SK-N-SH treated with all-trans-retinoic acid at 6 μM for 48 hours (cell line): ENCODE data around the gene SRPK3.

ENCODE experiments used
- ATAC-seq: fragments of 200-7000 bp; cut with Tn5 transposase; 3 replicates; pipeline ENCODE4 v1.9.1; 2020; ENCODE audit warnings: mild to moderate bottlenecking, moderate library complexity
- ARNTL ChIP-seq: fragments of 450-650 bp; formaldehyde crosslinking; IDR thresholded peaks from 2 replicates; pipeline ENCODE4 v1.5.0; 2020; ENCODE audit warnings: low read depth, mild to moderate bottlenecking, moderate library complexity, borderline replicate concordance
- BACH2 ChIP-seq: fragments of 250-450 bp; sonication (Bioruptor Pico); IDR thresholded peaks from 2 replicates; pipeline ENCODE4 v1.9.0; 2021; ENCODE audit warnings: mild to moderate bottlenecking, borderline replicate concordance
- CSDC2 ChIP-seq: fragments of 250-450 bp; sonication (Bioruptor Pico); IDR thresholded peaks from 2 replicates; pipeline ENCODE4 v1.5.0; 2020; ENCODE audit warnings: mild to moderate bottlenecking, moderate library complexity
- ESRRG ChIP-seq: fragments of 250-450 bp; sonication (Bioruptor Pico); IDR thresholded peaks from 2 replicates; pipeline ENCODE4 v1.6.1; 2021; ENCODE audit warnings: mild to moderate bottlenecking
- GLIS3 ChIP-seq: fragments of 250-450 bp; sonication (Bioruptor Pico); IDR thresholded peaks from 2 replicates; pipeline ENCODE4 v1.5.0; 2020; ENCODE audit warnings: mild to moderate bottlenecking, moderate library complexity
- ISL1 ChIP-seq: fragments of 250-450 bp; sonication (Bioruptor Pico); IDR thresholded peaks from 2 replicates; pipeline ENCODE4 v2.1.2; 2022; ENCODE audit warnings: mild to moderate bottlenecking, moderate library complexity
- OSR1 ChIP-seq: fragments of 250-450 bp; sonication (Bioruptor Pico); IDR thresholded peaks from 2 replicates; pipeline ENCODE4 v1.8.0; 2022; ENCODE audit warnings: moderate library complexity, mild to moderate bottlenecking, inconsistent platforms
- PPARA ChIP-seq: fragments of 250-450 bp; sonication (Bioruptor Pico); IDR thresholded peaks from 2 replicates; pipeline ENCODE4 v1.5.0; 2020; ENCODE audit warnings: mild to moderate bottlenecking, borderline replicate concordance
- RARB ChIP-seq: fragments of 250-450 bp; sonication (Bioruptor Pico); IDR thresholded peaks from 2 replicates; pipeline ENCODE4 v1.8.0; 2021; ENCODE audit warnings: mild to moderate bottlenecking, moderate library complexity
- SNAI2 ChIP-seq: fragments of 250-450 bp; sonication (Bioruptor Pico); IDR thresholded peaks from 2 replicates; pipeline ENCODE4 v1.5.0; 2020; ENCODE audit warnings: mild to moderate bottlenecking, moderate library complexity
- TCF4 ChIP-seq: fragments of 250-450 bp; sonication (Bioruptor Pico); IDR thresholded peaks from 2 replicates; pipeline ENCODE4 v1.8.0; 2021; ENCODE audit warnings: mild to moderate bottlenecking, moderate library complexity, borderline replicate concordance
- TOX ChIP-seq: fragments of 250-450 bp; sonication (Bioruptor Pico); IDR thresholded peaks from 2 replicates; pipeline ENCODE4 v1.8.0; 2021; ENCODE audit warnings: mild to moderate bottlenecking, moderate library complexity, borderline replicate concordance
- ZC3H10 ChIP-seq: fragments of 250-450 bp; sonication (Bioruptor Pico); IDR thresholded peaks from 2 replicates; pipeline ENCODE4 v1.5.1; 2021; ENCODE audit warnings: mild to moderate bottlenecking, moderate library complexity
- ZFP30 ChIP-seq: fragments of 450-650 bp; formaldehyde crosslinking; IDR thresholded peaks from 2 replicates; pipeline ENCODE4 v1.5.0; 2022; ENCODE audit warnings: mild to moderate bottlenecking, moderate library complexity
- ZNF565 ChIP-seq: fragments of 450-650 bp; formaldehyde crosslinking; conservative IDR thresholded peaks from 2 replicates; pipeline ENCODE4 v1.5.0; 2020; ENCODE audit warnings: low read depth, mild to moderate bottlenecking, moderate library complexity
- ZNF8 ChIP-seq: fragments of 450-650 bp; formaldehyde crosslinking; IDR thresholded peaks from 2 replicates; pipeline ENCODE4 v1.5.0; 2020; ENCODE audit warnings: mild to moderate bottlenecking, moderate library complexity
- TF ChIP-seq, protein P1 (sequence below): fragments of 250-450 bp; sonication (Bioruptor Pico); IDR thresholded peaks from 2 replicates; pipeline ENCODE4 v1.5.1; 2020; ENCODE audit warnings: low read depth, mild to moderate bottlenecking, moderate library complexity
- TF ChIP-seq, protein P2 (sequence below): fragments of 250-450 bp; sonication (Bioruptor Pico); IDR thresholded peaks from 2 replicates; pipeline ENCODE4 v1.8.0; 2021; ENCODE audit warnings: low read depth, mild to moderate bottlenecking, moderate library complexity, borderline replicate concordance
- TF ChIP-seq, protein P3 (sequence below): fragments of 250-450 bp; sonication (Bioruptor Pico); IDR thresholded peaks from 2 replicates; pipeline ENCODE4 v1.5.0; 2020; ENCODE audit warnings: mild to moderate bottlenecking, moderate library complexity

SRPK3 gene

DNA sequence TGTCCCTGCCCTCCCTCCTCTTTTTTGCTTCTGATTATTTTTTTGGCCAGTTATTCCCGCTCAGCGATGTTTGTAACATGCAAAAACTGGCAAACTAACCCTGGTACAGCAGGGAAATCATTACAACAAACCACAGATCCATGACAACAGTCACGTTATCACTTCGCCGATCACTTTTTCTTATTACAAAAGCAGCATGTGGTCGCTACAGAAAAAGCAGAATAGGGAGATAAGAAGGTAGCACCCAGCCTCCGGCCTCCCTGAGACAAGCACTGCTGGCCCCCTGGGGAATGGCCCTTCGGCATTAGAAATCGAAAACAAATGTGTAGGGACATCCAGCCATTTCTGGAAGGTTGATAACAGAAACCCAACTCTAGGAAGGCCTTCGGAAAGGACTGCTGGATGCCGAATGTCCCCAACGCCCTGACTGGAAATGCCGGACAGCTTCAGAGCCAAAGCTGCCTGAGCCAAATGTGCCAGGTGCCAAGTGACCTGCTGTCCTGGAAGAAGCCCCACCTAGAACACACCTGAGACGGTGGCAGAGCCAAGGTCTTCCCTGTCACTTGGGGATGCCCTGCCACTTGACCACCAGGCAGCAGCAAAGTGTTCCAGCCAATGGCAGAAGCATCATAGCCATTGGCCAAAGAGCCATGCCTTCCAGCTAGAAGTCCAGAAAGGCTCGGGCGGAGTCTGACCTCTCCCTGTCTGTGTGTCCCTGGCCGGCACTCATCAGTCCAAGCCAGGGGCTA lies 10.4 kb downstream of the SRPK3 start:
- ATAC-seq: no peak
- no peak for TF ChIP-seq ISL1 (CRISPR knock-in tag)
- no peak for TF ChIP-seq ZNF8
- no peak for TF ChIP-seq TOX (CRISPR knock-in tag)
- no peak for TF ChIP-seq PPARA (CRISPR knock-in tag)
- no peak for TF ChIP-seq RARB (CRISPR knock-in tag)
- TF ChIP-seq ARNTL (CRISPR knock-in tag): no peak
- no peak for TF ChIP-seq ZNF565 (CRISPR knock-in tag)
- no peak for TF ChIP-seq BACH2 (CRISPR knock-in tag)
- TF ChIP-seq ESRRG (CRISPR knock-in tag): no peak

DNA sequence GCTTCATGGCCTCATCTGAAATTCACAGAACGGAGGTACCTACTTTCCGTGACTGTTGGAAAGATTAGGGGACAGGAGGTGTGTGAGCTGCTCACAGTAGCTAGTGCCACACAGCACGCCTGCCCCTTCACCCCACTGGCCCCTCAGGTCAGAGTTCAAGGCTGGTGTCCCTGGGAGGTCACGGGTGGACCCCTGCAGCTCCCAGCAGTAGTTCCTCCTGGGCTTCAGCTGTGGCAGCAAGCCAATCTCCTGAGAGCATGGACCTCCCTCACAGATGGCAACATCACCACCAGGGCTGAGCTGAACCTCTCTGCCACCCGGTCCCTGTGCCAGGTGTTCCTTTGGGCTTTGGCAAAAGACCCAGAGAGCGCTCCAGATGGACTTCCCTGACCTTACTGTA lies 11.5 kb downstream of the SRPK3 start:
- no peak for ATAC-seq
- TF ChIP-seq ZNF8 (no peak), OSR1 (CRISPR knock-in tag) (no peak), TCF4 (no peak), GLIS3 (CRISPR knock-in tag) (no peak), BACH2 (CRISPR knock-in tag) (no peak), CSDC2 (CRISPR knock-in tag) (no peak), ZFP30 (no peak), PPARA (CRISPR knock-in tag) (no peak)
- TF ChIP-seq, protein P1, sequence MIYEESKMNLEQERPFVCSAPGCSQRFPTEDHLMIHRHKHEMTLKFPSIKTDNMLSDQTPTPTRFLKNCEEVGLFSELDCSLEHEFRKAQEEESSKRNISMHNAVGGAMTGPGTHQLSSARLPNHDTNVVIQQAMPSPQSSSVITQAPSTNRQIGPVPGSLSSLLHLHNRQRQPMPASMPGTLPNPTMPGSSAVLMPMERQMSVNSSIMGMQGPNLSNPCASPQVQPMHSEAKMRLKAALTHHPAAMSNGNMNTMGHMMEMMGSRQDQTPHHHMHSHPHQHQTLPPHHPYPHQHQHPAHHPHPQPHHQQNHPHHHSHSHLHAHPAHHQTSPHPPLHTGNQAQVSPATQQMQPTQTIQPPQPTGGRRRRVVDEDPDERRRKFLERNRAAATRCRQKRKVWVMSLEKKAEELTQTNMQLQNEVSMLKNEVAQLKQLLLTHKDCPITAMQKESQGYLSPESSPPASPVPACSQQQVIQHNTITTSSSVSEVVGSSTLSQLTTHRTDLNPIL: no peak
- TF ChIP-seq, protein P2, sequence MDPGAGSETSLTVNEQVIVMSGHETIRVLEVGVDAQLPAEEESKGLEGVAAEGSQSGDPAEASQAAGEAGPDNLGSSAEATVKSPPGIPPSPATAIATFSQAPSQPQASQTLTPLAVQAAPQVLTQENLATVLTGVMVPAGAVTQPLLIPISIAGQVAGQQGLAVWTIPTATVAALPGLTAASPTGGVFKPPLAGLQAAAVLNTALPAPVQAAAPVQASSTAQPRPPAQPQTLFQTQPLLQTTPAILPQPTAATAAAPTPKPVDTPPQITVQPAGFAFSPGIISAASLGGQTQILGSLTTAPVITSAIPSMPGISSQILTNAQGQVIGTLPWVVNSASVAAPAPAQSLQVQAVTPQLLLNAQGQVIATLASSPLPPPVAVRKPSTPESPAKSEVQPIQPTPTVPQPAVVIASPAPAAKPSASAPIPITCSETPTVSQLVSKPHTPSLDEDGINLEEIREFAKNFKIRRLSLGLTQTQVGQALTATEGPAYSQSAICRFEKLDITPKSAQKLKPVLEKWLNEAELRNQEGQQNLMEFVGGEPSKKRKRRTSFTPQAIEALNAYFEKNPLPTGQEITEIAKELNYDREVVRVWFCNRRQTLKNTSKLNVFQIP (CRISPR knock-in tag): no peak
- TF ChIP-seq, protein P3, sequence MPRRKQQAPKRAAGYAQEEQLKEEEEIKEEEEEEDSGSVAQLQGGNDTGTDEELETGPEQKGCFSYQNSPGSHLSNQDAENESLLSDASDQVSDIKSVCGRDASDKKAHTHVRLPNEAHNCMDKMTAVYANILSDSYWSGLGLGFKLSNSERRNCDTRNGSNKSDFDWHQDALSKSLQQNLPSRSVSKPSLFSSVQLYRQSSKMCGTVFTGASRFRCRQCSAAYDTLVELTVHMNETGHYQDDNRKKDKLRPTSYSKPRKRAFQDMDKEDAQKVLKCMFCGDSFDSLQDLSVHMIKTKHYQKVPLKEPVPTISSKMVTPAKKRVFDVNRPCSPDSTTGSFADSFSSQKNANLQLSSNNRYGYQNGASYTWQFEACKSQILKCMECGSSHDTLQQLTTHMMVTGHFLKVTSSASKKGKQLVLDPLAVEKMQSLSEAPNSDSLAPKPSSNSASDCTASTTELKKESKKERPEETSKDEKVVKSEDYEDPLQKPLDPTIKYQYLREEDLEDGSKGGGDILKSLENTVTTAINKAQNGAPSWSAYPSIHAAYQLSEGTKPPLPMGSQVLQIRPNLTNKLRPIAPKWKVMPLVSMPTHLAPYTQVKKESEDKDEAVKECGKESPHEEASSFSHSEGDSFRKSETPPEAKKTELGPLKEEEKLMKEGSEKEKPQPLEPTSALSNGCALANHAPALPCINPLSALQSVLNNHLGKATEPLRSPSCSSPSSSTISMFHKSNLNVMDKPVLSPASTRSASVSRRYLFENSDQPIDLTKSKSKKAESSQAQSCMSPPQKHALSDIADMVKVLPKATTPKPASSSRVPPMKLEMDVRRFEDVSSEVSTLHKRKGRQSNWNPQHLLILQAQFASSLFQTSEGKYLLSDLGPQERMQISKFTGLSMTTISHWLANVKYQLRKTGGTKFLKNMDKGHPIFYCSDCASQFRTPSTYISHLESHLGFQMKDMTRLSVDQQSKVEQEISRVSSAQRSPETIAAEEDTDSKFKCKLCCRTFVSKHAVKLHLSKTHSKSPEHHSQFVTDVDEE (CRISPR knock-in tag): no peak

DNA sequence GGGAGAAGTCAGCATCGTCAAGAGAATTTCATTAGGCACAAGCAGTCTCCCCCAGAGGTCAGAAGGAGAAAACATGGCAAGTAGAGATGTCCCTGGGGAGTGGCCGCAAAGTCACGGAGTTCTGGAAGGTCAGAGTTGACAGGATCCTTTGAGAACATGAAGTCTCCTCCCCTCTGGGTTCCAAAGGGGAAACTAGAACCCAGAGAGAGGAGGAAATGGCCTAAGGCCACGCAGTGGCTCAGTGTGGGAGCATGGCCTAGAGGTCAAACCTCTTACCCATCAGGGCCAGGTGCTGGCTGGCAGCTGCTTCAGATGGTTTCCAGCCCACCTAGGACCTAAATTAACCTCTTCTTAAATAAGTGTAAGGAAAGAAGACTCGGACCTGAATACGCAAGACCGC lies 12.4 kb downstream of the SRPK3 start:
- no peak; the same call in 2 of the 3 replicates for ATAC-seq
- TF ChIP-seq CSDC2 (CRISPR knock-in tag) (no peak), TOX (CRISPR knock-in tag) (no peak), ISL1 (CRISPR knock-in tag) (no peak), ESRRG (CRISPR knock-in tag) (no peak), SNAI2 (CRISPR knock-in tag) (no peak), ZNF8 (no peak), BACH2 (CRISPR knock-in tag) (no peak), GLIS3 (CRISPR knock-in tag) (no peak), TCF4 (no peak), ZC3H10 (CRISPR knock-in tag) (no peak), RARB (CRISPR knock-in tag) (no peak)
- TF ChIP-seq, protein P3 (CRISPR knock-in tag): no peak
- TF ChIP-seq, all 23 proteins: peak for 0
